KOPT-K1 (cell line): ENCODE measurements around the gene CD320.
"Not testable (repeated sequence)": the region's sequence is repeated elsewhere in the genome, so short reads cannot be mapped to it uniquely, and the experiment has no call there.

Experiments used
- H3K27ac ChIP-seq: fragments of 200-600 bp; sonication (generic); 2 replicates; pipeline ENCODE4 v1.5.1; 2016; ENCODE audit warnings: antibody characterized with exemption, mild to moderate bottlenecking, low read depth, low read length; ENCODE audit not compliant: poor library complexity, severe bottlenecking
- H3K36me3 ChIP-seq: fragments of 200-600 bp; sonication (generic); 2 replicates; pipeline ENCODE4 v1.5.1; 2017; ENCODE audit warnings: antibody characterized with exemption, mild to moderate bottlenecking, low read length, moderate library complexity; ENCODE audit not compliant: insufficient read depth
- H3K9me3 ChIP-seq: fragments of 200-600 bp; sonication (generic); 2 replicates; pipeline ENCODE4 v1.5.1; 2017; ENCODE audit warnings: antibody characterized with exemption, low read length, mild to moderate bottlenecking; ENCODE audit not compliant: insufficient read depth, poor library complexity, severe bottlenecking

The CD320 gene

GRCh38 chr19:8304841-8305621 is 3.1 kb downstream of the CD320 start:
- Histone ChIP-seq H3K9me3 (no peaks in the 10 kb centered on the region), H3K36me3 (peaks cover 57% of the 10 kb centered on the region), H3K27ac (no peak overlapping the region)

DNA sequence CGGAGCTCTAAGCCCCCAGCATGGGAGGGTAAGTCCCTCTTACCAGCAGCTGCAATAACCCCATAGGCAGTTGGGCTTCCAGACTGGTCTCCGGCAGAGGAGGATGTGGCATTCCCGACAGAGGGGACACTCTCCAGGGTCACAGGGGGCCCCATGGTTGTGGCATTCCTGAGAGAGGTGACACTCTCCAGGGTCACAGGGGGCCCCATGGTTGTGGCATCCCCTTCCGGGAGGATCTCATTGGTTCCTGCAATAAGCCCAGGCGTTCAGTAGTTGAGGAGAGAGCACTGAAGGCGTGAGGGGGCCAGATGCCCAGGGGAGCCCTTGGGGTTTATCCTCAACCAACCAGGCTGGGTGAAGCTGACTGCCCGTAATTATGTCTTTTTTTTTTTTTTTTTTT is 5.4 kb downstream of the CD320 start:
- H3K36me3 ChIP-seq = peaks cover 49% of the 10 kb centered on the region
- no peaks in the 10 kb centered on the region for H3K9me3 ChIP-seq
- H3K27ac ChIP-seq = no peak overlapping the region

- H3K27ac ChIP-seq = no peak overlapping the region
- H3K36me3 ChIP-seq = peaks cover 49% of the 10 kb centered on the region
- H3K9me3 ChIP-seq = no peaks in the 10 kb centered on the region
Observed at GRCh38 chr19:8302357-8302691, 5.8 kb downstream of the CD320 start.

DNA sequence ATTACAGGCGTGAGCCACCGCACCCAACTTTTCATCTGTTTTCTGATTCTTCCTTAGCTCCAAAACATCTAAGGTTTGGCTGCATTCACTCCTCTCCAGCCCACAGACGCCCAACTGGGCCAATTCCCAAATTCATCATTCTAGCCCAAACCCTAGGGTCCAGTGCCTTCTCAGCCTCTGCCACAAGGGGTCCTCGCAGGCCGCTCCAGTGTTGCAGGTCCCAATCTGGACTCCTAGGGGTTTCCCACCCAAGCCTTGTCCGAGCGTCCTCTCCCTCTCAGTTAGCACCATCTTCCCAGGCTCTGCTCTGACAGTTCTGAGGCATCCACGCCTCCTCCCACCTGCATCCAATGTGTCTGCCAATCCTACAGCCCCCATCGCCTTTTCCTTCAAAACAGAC is 16.8 kb downstream of the CD320 start:
- H3K9me3 ChIP-seq, H3K36me3 ChIP-seq, H3K27ac ChIP-seq: not testable (repeated sequence)

DNA sequence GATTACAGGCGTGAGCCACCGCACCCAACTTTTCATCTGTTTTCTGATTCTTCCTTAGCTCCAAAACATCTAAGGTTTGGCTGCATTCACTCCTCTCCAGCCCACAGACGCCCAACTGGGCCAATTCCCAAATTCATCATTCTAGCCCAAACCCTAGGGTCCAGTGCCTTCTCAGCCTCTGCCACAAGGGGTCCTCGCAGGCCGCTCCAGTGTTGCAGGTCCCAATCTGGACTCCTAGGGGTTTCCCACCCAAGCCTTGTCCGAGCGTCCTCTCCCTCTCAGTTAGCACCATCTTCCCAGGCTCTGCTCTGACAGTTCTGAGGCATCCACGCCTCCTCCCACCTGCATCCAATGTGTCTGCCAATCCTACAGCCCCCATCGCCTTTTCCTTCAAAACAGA is 31.6 kb downstream of the CD320 start:
- H3K27ac ChIP-seq, H3K36me3 ChIP-seq, H3K9me3 ChIP-seq: not testable (repeated sequence)

GRCh38 chr19:8269724-8270123 is 38.4 kb downstream of the CD320 start:
- Histone ChIP-seq H3K36me3 (no peaks in the 10 kb centered on the region), H3K27ac (peak overlapping the region; percentile 72), H3K9me3 (no peaks in the 10 kb centered on the region)

DNA sequence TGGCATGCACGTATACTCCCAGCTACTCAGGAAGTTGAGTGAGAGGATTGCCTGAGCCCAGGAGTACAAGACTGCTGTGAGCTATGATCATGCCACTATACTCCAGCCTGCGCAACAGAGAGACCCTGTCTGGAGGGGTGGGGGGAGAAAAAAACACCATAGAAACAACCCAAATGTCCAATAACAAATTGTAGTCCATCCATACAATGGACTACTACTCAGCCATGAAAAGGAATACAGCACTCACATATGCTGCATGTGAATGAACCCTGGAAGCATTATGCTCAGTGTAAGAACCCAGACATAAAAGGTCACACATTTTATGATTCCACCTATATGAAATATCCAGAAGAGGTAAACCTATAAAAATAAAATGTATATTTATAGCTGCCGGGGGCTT is 42.3 kb downstream of the CD320 start:
- Histone ChIP-seq H3K36me3 (no peaks in the 10 kb centered on the region), H3K27ac (no peak overlapping the region), H3K9me3 (no peaks in the 10 kb centered on the region)

DNA sequence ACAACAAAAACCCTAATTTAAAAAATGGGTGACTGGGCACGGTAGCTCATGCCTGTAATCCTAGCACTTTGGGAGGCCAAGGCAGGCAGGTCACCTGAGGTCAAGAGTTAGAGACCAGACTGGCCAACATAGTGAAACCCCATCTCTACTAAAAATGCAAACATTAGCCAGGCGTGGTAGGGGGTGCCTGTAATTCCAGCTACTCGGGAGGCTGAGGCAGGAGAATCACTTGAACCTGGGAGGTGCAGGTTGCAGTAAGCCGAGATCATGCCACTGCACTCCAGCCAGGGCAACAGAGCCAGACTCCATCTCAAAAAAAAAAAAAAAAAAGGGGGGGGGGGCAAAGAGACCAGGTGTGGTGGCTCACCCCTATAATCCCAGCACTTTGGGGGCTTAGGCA is 43.9 kb downstream of the CD320 start:
- H3K36me3 ChIP-seq, H3K27ac ChIP-seq, H3K9me3 ChIP-seq: not testable (repeated sequence)

GRCh38 chr19:8262431-8262830 is 45.7 kb downstream of the CD320 start:
- Histone ChIP-seq H3K27ac (no peak overlapping the region), H3K36me3 (no peaks in the 10 kb centered on the region), H3K9me3 (no peaks in the 10 kb centered on the region)

DNA sequence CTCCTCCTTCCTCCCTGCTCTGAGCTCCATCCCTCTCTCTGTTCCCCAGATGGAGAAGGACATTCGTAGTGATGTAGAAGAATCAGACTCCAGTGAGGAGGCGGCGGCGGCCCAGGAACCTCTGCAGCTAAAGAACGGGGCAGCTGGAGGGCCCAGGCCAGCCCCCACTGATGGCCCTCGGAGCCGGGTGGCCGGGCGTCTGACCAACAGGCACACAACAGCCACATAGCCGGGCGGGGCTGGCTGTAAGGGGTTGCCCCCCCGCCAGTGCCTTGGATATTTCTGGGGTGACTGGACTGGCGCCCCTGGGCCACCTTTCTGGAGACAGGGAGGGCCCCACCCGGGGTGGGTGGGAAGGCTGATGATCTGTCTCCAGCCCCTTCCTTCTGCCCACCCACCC is 46.3 kb downstream of the CD320 start:
- Histone ChIP-seq H3K36me3 (no peaks in the 10 kb centered on the region), H3K9me3 (no peaks in the 10 kb centered on the region), H3K27ac (no peak overlapping the region)

GRCh38 chr19:8261347-8261746 is 46.8 kb downstream of the CD320 start:
- H3K36me3 ChIP-seq = no peaks in the 10 kb centered on the region
- no peaks in the 10 kb centered on the region for H3K9me3 ChIP-seq
- no peak overlapping the region for H3K27ac ChIP-seq

GRCh38 chr19:8259922-8260247 is 48.3 kb downstream of the CD320 start:
- Histone ChIP-seq H3K36me3 (no peaks in the 10 kb centered on the region), H3K27ac (no peak overlapping the region), H3K9me3 (no peaks in the 10 kb centered on the region)

- Histone ChIP-seq H3K36me3 (no peaks in the 10 kb centered on the region), H3K9me3 (no peaks in the 10 kb centered on the region), H3K27ac (no peak overlapping the region)
Observed at GRCh38 chr19:8259142-8259921, 48.8 kb downstream of the CD320 start.

- H3K9me3 ChIP-seq = no peaks in the 10 kb centered on the region
- no peaks in the 10 kb centered on the region for H3K36me3 ChIP-seq
- H3K27ac ChIP-seq = no peak overlapping the region
Observed at GRCh38 chr19:8257052-8257443, 51.1 kb downstream of the CD320 start.

- H3K9me3 ChIP-seq = no peaks in the 10 kb centered on the region
- H3K27ac ChIP-seq = no peak overlapping the region
- no peaks in the 10 kb centered on the region for H3K36me3 ChIP-seq
Observed at GRCh38 chr19:8256276-8257051, 51.7 kb downstream of the CD320 start.
